Suprapubic skin (tissue), 3 donors: ENCODE data around the gene LRRFIP1.

ENCODE experiments used
- POLR2A ChIP-seq, 2 donors: fragments of 450-650 bp; IDR thresholded peaks; one replicate each; pipeline ENCODE4 v1.6.1; 2017; ENCODE audit warnings: antibody characterized with exemption in 2 of 2, mild to moderate bottlenecking in 2 of 2, moderate library complexity in 2 of 2
- TF ChIP-seq, protein P1 (sequence below), 2 donors: fragments of 200-600 bp in 1 of 2; fragments of 450-650 bp in 1 of 2; sonication (generic) in 1 of 2; IDR thresholded peaks; one replicate each; pipeline ENCODE4 v1.5.1; 2016 to 2019; ENCODE audit warnings: antibody characterized with exemption in 2 of 2, mild to moderate bottlenecking in 1 of 2, moderate library complexity in 1 of 2

DNA sequence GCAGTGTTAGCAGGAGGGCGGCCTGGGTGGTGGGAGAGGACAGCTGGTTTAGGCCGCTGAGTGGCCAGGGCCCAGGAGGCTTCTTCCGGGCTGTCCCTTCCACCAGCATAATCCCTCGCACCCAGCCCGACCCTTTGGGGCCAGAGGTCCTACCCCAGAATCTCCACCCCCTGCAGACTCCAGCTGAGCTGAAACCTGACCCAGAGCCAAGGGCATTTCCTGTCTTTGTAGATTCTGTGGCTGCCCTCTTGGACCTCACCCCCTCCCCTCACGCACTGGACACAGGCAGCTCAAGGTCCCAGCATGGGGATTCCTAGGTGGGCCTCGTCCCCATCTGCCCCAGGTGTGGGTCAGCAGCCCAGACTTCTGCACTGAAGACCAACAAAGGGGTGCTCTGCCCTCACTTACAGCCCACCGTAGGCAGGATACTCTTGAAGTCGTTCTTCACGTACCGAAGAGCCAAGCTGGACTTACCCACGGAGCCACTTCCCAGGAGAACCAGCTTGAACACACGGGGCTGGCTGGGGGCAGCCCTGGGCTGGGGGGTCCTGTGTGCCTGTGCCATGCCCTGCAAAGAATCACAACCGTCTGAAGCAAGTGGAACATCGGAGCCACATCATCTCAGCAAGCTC, 41.7 kb upstream of the LRRFIP1 start:
- TF ChIP-seq, protein P1, sequence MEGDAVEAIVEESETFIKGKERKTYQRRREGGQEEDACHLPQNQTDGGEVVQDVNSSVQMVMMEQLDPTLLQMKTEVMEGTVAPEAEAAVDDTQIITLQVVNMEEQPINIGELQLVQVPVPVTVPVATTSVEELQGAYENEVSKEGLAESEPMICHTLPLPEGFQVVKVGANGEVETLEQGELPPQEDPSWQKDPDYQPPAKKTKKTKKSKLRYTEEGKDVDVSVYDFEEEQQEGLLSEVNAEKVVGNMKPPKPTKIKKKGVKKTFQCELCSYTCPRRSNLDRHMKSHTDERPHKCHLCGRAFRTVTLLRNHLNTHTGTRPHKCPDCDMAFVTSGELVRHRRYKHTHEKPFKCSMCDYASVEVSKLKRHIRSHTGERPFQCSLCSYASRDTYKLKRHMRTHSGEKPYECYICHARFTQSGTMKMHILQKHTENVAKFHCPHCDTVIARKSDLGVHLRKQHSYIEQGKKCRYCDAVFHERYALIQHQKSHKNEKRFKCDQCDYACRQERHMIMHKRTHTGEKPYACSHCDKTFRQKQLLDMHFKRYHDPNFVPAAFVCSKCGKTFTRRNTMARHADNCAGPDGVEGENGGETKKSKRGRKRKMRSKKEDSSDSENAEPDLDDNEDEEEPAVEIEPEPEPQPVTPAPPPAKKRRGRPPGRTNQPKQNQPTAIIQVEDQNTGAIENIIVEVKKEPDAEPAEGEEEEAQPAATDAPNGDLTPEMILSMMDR (IDR thresholded peaks at IDR 0.05), result no peak
- TF ChIP-seq POLR2A (IDR thresholded peaks at IDR 0.05), result no peak
